Measurements from ENCODE around the gene RNASEL. TPM values are rescaled to one million over a fixed set of nuclear protein-coding genes. Genes with fewer than 3 reads are reported as not detected.

The RNASEL gene
- polyA plus RNA-seq, 3 donors from 2014 or later: 2.0 to 5.7 (median 2.8) TPM

DNA sequence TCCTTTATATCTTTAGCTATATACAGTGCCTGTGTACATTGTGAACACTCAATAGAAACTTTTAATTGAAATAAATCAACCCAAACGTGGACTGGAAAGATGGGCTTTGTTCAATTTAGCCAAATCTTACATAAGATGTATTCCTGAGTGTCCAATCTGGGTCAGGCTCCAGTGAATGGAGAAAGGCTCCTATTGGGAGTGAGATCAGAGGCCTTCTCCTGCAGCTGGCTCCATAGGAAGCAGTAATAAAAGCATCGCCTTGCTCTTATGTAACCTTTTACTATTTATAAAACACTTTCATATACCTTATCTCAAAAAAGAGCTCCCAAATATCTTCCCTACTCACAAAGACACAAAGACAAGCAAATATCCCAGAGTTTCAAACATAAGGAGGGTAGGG, 40.0 kb upstream of the RNASEL start:
- Mint-ChIP-seq H3K4me1 (peaks cover 25 to 37% of the 10 kb centered on the region in 2 donors), H3K4me3 (peak overlapping the region in 4 of 5 donors; percentile 14 to 75 (median 68)), H3K27me3 (ENCODE audit: low read depth in 3 of 3) (peaks cover 18 to 30% (median 21%) of the 10 kb centered on the region in 3 donors), H3K9me3 (no peaks in the 10 kb centered on the region), H3K27ac (peak overlapping the region in 5 of 6 donors; percentile 72 to 87 (median 83)), H3K36me3 (no peaks in the 10 kb centered on the region)
- no peak for DNase-seq

DNA sequence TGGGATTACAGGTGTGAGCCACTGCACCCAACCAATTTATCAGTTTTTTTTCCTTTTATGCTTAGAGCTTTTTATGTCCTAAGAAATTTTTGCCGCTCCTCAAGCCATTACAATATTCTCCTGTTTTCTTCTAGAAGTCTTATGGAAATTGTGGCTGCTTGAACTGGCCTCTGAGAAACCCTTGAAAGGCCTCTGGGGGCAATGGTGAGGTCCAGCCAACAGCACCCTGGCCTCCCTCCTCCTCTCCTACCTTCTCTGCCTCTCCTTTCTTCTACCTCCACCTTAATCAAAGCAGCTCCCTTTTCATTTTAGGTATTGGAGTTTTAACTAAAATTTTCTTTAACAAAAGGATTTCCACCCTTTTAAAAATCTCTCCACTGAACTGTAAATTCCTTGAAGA, 39.6 kb upstream of the RNASEL start:
- Mint-ChIP-seq H3K27me3 (ENCODE audit: low read depth in 3 of 3) (peaks cover 18 to 28% (median 21%) of the 10 kb centered on the region in 3 donors), H3K9me3 (no peaks in the 10 kb centered on the region), H3K4me3 (no peak overlapping the region), H3K4me1 (peaks cover 25 to 37% of the 10 kb centered on the region in 2 donors), H3K36me3 (no peaks in the 10 kb centered on the region), H3K27ac (peak overlapping the region in 3 of 6 donors; percentile 72 to 85 (median 82))
- DNase-seq: no peak

DNA sequence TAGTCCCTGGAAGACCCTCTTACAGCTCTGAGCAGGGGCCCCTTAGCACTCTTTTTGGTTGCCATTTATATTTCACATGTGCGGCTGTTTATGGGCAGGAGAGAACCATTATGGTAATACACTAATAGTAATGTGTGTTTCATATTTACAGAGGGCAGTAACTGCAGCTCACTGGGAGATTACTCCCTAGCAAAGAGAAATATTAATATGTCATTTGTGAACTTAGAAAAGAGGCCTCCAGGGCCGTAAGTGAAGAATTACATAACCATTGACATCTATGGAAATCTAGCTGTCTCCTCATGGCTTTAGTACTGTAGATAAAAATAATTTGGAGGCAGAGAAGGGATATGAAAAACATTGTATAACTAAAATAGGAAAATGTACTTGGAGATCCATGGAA, 38.6 kb upstream of the RNASEL start:
- Mint-ChIP-seq H3K4me3 (no peak overlapping the region), H3K36me3 (no peaks in the 10 kb centered on the region), H3K27ac (no peak overlapping the region), H3K9me3 (no peaks in the 10 kb centered on the region), H3K4me1 (peaks cover 25 to 35% of the 10 kb centered on the region in 2 donors), H3K27me3 (ENCODE audit: low read depth in 3 of 3) (peaks cover 18 to 25% (median 18%) of the 10 kb centered on the region in 3 donors)
- DNase-seq: no peak

DNA sequence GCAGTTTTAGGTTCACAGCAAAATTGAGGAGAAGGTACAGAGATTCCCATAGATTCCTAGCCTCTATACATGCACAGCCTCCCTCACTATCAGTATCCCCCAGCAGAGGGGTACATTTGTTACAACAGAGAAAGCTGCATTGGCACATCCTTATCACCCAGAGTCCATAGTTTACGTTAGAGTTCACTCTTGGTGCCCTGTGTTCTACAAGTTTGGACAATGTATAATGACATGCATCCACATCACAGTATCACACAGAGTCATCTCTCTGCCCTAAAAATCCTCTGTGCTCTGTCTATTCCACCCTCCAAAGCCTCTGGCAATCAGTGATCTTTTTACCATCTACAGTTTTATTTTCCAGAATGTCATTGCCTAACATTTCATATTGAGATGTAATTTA, 37.5 kb upstream of the RNASEL start:
- DNase-seq: no peak
- Mint-ChIP-seq H3K9me3 (no peaks in the 10 kb centered on the region), H3K27ac (peak overlapping the region in 1 of 6 donors; percentile 12), H3K36me3 (no peaks in the 10 kb centered on the region), H3K27me3 (ENCODE audit: low read depth in 3 of 3) (peaks cover 12 to 20% (median 15%) of the 10 kb centered on the region in 3 donors), H3K4me1 (peaks cover 22 to 26% of the 10 kb centered on the region in 2 donors), H3K4me3 (no peak overlapping the region)

DNA sequence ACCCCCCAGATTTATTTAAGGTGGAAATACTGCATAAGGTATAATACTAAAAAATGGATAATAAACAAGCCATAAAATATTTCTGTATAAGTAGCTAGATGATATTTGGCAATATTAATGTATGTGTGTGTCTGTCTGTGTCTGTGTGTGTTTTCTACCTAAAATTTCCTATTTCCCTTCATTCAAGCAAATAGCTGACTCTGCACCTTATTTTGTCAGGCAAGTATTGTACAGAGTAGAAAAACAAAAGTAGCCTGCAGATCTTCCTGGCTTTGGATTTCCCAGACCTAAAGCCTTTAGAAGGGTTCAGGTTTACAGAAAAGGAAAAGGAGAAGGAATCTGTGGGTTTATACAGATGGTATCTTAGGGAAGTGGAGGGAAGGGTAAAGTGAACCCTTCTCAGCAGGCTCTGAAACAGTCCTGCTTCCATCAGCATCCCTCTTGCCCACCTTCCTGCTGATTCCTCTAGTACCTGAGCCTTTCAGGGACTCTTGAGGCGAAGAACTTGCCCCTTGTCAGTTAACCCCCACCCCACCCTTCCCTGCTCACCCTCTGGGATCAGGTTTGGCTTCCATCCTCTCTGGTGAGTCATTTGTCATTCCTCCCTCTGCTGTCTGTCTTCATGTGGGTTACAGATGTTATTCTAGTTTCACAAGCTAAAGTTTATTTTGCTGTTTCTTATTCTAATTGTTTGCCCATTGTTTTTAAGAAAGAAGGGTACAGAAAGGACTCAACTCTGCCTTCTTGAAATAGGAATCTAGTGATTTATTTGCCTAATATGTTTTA, 36.9 kb upstream of the RNASEL start:
- H3K9me3 Mint-ChIP-seq: peaks cover 0 to 4% (median 4%) of the 10 kb centered on the region in 6 donors

DNA sequence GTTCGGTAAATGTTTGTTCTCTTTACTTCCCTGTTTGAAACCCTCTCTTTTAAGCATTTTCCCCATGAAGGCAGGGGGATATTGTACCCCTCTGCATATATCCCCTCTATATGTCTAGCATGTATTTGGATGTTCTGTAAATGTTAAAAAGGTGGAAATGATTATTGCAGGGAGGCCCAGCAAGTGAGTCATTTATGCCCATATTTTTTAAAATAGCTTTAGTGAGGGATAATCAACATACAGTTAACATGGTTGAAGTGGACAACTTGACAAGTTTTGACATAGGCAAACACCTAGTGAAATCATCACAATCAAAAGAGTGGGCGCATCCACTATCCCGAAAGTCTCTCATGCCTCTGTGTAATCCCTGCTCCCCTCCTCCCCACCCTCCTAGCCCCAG, 36.0 kb upstream of the RNASEL start:
- Mint-ChIP-seq H3K27ac (no peak overlapping the region), H3K9me3 (peaks cover 0 to 10% (median 8%) of the 10 kb centered on the region in 6 donors), H3K27me3 (ENCODE audit: low read depth in 3 of 3) (peaks cover 13 to 28% (median 21%) of the 10 kb centered on the region in 3 donors), H3K4me1 (peaks cover 11 to 13% of the 10 kb centered on the region in 2 donors), H3K36me3 (peaks cover 0 to 3% (median 3%) of the 10 kb centered on the region in 3 donors), H3K4me3 (no peak overlapping the region)
- DNase-seq: no peak

More for the DNA sequence above, 36.9 kb upstream of the RNASEL start:
- H3K36me3 Mint-ChIP-seq: peaks cover 0 to 3% (median 0%) of the 10 kb centered on the region in 3 donors
- no peak overlapping the region for H3K4me3 Mint-ChIP-seq
- H3K27ac Mint-ChIP-seq: peak overlapping the region in 1 of 6 donors; percentile 53
- no peak for DNase-seq
- peaks cover 12 to 23% (median 16%) of the 10 kb centered on the region in 3 donors for H3K27me3 Mint-ChIP-seq (ENCODE audit: low read depth in 3 of 3)
- peaks cover 20 to 22% of the 10 kb centered on the region in 2 donors for H3K4me1 Mint-ChIP-seq

DNA sequence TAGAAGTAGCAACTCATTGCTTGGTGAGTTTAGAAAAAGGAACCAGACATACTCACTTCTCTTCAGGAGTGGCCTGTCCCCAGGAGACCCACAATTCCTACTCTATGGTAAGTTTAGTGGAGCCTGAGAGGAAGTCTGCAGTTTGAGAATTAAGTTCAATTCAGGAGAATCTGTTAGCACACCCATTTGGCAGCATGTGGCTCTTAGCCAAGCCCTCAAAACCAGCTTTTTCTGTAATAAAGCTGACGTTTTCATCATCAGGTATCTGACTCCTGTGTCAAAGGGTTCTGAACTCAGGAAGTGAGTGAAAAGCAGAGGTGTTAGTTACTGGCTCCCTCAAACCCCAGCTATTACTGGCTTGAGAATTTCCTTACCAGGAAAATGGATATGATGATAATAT, 35.5 kb upstream of the RNASEL start:
- no peak for DNase-seq
- Mint-ChIP-seq H3K4me1 (peaks cover 7 to 8% of the 10 kb centered on the region in 2 donors), H3K36me3 (peaks cover 0 to 3% (median 3%) of the 10 kb centered on the region in 3 donors), H3K4me3 (no peak overlapping the region), H3K27ac (no peak overlapping the region), H3K27me3 (ENCODE audit: low read depth in 3 of 3) (peaks cover 9 to 25% (median 20%) of the 10 kb centered on the region in 3 donors), H3K9me3 (peaks cover 0 to 10% (median 8%) of the 10 kb centered on the region in 6 donors)

DNA sequence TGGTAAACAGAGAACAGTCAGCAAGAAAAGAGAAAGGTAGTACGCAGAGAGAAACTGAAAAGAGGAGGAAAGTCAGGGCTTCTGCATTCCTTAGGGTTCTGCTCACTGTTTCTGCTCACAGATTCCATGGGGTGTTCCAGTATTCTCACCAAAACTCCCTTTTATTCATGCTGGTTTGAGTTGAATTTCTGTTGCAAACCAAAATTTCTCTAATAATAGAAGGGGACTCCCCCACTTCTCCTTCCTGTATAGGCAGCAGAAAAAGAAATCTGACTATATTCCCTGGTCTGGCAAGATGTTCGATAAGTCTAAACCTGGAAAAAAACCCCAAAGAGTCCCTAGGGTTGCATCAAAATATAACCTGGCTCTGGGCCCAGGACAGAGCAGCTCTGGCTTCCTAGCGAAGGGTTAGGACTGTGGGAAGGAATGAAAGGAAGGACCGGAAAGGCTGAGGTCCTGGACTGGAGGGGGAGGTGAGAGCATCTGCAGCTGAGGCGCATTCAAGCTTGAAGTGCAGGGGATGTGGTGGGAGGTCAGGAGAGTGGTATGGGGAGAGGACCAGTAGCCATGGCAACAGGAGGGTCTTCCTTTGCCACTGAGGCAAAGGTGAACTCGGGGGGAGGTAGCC, 34.0 kb upstream of the RNASEL start:
- H3K4me1 Mint-ChIP-seq: no peaks in the 10 kb centered on the region

DNA sequence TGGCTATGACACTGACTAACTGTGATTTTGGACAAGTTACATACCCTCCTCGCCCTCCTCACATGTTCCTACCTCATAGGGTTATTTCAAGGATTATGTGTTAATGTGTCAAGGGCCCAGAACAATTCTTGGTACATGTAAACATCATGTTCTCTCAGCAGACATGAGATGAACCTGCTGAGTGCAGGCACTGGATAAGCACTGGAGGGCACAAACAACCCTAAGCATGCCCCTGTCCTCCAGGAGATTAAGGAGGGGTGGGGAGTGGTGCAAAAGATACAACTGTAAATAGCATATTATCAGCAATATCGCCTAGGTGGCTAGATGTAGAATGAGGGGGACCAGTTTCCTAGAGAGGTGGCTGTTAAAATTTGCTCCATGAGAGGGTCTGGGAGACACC, 32.9 kb upstream of the RNASEL start:
- Mint-ChIP-seq H3K27ac (no peak overlapping the region), H3K4me1 (peaks cover 3 to 7% of the 10 kb centered on the region in 2 donors), H3K27me3 (ENCODE audit: low read depth in 3 of 3) (peaks cover 9 to 26% (median 19%) of the 10 kb centered on the region in 3 donors), H3K36me3 (peaks cover 0 to 7% (median 3%) of the 10 kb centered on the region in 3 donors), H3K4me3 (no peak overlapping the region), H3K9me3 (peaks cover 0 to 10% (median 8%) of the 10 kb centered on the region in 6 donors)
- no peak for DNase-seq

More for the DNA sequence above, 34.0 kb upstream of the RNASEL start:
- Mint-ChIP-seq H3K9me3 (peaks cover 0 to 10% (median 8%) of the 10 kb centered on the region in 6 donors), H3K27ac (peak overlapping the region in 2 of 6 donors; percentile 13 to 21), H3K36me3 (peaks cover 0 to 7% (median 3%) of the 10 kb centered on the region in 3 donors), H3K4me3 (no peak overlapping the region), H3K27me3 (ENCODE audit: low read depth in 3 of 3) (peaks cover 4 to 28% (median 15%) of the 10 kb centered on the region in 3 donors)
- no peak for DNase-seq

DNA sequence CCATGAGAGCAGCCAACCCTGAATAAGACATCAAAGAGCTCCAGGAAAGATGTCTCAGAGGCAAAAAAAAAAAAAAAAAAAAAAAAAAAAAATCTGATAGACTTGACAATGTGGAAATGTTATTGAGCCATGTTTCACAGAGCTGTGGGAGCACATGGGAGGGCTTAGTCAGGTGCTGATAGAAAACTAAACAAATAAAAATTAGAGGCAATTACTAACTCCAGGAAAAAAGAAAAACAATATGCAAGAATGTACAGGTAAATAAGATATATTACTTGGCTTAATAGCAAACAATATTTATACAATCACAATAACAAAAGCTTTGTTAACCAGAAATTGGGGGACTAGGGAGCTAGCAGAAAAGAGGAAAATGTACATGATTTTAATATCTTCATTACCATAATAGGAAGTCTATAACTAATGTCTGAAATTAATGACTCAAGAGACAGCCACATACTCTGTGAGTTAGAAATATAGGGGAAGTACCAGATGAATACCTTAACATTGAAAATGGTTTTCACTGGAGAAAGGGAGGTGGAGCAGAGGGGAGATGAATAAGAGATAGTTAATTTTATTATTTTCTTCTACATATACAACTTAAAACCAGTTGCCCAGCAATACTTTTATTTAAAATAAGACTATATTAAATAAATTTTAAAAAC, 32.0 kb upstream of the RNASEL start:
- Mint-ChIP-seq H3K9me3 (peaks cover 0 to 10% (median 8%) of the 10 kb centered on the region in 6 donors), H3K27ac (no peak overlapping the region), H3K4me1 (peaks cover 12 to 16% of the 10 kb centered on the region in 2 donors), H3K27me3 (ENCODE audit: low read depth in 3 of 3) (peaks cover 16 to 31% (median 23%) of the 10 kb centered on the region in 3 donors), H3K36me3 (peaks cover 0 to 7% (median 3%) of the 10 kb centered on the region in 3 donors), H3K4me3 (no peak overlapping the region)
- no peak for DNase-seq

DNA sequence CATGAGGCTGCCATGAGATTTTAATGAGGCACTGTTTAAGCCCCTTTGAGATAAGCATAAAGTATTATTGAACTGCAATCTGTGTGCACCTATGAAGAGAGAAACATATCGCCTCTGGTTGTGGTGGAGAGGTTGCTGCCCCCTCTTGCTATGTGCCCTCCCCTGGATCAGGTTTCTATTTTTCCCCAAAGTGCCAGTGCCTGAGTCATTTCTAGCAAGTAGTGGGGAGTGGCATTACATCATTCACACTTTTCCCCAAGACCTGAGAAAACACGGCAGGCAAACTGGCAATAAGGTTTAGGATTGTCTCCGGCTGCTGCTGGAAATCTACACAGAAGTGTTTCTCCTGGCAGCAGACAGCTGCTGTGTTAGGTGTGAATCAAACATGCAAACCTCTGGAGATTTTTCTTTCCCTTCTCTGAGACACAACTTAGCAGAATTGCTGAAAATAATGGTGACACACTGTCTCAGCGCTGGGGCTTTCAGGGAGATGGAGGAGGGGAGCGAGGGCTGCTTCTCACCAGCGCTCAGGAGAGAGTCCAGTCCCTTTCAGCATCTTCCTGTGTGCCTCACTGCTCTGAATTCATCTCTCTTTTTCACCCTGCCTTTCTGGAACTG, 28.8 kb upstream of the RNASEL start:
- H3K36me3 Mint-ChIP-seq: peaks cover 0 to 7% (median 3%) of the 10 kb centered on the region in 3 donors
- peaks cover 34 to 44% of the 10 kb centered on the region in 2 donors for H3K4me1 Mint-ChIP-seq
- peaks cover 41 to 53% (median 43%) of the 10 kb centered on the region in 3 donors for H3K27me3 Mint-ChIP-seq (ENCODE audit: low read depth in 3 of 3)
- H3K27ac Mint-ChIP-seq: peak overlapping the region in 5 of 6 donors; percentile 28 to 92 (median 63)
- no peak for DNase-seq
- no peak overlapping the region for H3K4me3 Mint-ChIP-seq
- H3K9me3 Mint-ChIP-seq: peaks cover 0 to 10% (median 8%) of the 10 kb centered on the region in 6 donors

DNA sequence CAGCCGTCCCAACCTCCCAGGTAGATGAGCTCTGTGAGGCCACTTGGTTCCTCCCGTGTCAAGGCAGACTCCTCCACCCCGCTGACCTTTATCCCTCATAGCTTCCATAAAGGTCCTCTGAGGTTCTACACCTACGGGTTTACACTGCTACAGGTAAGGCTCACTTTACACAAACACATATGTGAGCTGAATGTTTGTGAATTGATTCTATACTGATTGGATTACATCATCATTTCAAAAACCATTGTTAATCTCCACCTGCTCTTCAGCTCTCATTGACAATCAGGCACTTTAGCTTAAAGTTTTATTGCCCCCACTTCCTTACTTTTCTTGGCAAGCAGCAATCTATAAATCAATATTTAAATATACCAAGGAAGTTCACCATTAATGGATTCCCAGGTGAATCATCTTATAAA, 28.0 kb upstream of the RNASEL start:
- Mint-ChIP-seq H3K4me3 (peak overlapping the region in 3 of 5 donors; percentile 2 to 81 (median 5)), H3K27me3 (ENCODE audit: low read depth in 3 of 3) (peaks cover 41 to 57% (median 46%) of the 10 kb centered on the region in 3 donors), H3K9me3 (peaks cover 0 to 10% (median 8%) of the 10 kb centered on the region in 6 donors), H3K36me3 (peaks cover 0 to 8% (median 7%) of the 10 kb centered on the region in 3 donors), H3K4me1 (peaks cover 34 to 44% of the 10 kb centered on the region in 2 donors), H3K27ac (peak overlapping the region in 5 of 6 donors; percentile 46 to 92 (median 76))
- DNase-seq: no peak

Data from immature natural killer cell (primary cell).